Measurements from ENCODE around the gene CUX1.
A peak's percentile ranks its signal among the peaks of the same experiment; 100 is the strongest.
"Not testable (repeated sequence)": the region's sequence is repeated elsewhere in the genome, so short reads cannot be mapped to it uniquely, and the experiment has no call there.

Gene CUX1, protein sequence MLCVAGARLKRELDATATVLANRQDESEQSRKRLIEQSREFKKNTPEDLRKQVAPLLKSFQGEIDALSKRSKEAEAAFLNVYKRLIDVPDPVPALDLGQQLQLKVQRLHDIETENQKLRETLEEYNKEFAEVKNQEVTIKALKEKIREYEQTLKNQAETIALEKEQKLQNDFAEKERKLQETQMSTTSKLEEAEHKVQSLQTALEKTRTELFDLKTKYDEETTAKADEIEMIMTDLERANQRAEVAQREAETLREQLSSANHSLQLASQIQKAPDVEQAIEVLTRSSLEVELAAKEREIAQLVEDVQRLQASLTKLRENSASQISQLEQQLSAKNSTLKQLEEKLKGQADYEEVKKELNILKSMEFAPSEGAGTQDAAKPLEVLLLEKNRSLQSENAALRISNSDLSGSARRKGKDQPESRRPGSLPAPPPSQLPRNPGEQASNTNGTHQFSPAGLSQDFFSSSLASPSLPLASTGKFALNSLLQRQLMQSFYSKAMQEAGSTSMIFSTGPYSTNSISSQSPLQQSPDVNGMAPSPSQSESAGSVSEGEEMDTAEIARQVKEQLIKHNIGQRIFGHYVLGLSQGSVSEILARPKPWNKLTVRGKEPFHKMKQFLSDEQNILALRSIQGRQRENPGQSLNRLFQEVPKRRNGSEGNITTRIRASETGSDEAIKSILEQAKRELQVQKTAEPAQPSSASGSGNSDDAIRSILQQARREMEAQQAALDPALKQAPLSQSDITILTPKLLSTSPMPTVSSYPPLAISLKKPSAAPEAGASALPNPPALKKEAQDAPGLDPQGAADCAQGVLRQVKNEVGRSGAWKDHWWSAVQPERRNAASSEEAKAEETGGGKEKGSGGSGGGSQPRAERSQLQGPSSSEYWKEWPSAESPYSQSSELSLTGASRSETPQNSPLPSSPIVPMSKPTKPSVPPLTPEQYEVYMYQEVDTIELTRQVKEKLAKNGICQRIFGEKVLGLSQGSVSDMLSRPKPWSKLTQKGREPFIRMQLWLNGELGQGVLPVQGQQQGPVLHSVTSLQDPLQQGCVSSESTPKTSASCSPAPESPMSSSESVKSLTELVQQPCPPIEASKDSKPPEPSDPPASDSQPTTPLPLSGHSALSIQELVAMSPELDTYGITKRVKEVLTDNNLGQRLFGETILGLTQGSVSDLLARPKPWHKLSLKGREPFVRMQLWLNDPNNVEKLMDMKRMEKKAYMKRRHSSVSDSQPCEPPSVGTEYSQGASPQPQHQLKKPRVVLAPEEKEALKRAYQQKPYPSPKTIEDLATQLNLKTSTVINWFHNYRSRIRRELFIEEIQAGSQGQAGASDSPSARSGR (N-terminal part only)
- total RNA-seq = 67.4 reads per million, percentile 75 among the genes with 10 or more reads in this experiment

DNA sequence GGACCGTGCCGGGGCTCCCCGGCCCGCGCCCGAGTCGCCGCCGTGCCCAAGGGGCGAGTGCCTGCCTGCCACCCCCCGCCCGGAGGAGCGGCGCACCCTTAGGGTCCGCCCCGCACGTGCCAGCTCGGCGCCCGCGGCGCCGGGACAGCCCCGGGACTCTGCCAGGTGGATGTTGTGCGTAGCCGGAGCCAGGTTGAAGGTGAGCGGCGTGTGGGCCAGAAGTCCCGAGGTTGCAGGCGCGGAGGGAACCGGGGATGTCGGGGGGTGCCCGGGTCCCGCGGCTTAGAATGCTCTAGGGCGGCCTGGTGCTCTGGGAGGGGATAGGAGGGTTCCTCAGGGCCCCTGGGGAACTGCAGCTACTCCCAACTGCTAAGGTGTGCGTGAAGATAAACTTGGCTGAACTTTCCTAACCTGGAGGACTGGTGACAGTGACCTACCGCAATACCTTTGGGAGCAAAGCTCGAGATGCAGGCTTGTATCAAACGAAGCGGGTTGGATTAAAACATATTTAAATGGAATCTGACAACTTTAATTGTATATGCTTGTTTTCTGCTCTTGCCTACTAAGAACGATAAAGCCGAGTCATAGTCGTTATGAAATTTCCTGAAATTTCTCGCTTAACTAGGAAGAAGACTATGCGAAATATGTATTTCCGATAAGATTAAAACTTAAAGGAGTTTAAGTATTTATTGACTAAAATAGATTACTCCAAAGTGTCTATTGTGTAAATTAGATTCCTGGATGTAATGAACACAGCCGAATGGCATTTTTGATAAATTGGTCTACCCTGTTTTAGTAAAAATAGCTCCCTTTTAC is at the start of gene CUX1:
CUX1 (plus strand) TSS at position 156 of the 816 bp plus-strand sequence; CDS start at position 170, 14 bp downstream.
- no peak for DNase-seq

DNA sequence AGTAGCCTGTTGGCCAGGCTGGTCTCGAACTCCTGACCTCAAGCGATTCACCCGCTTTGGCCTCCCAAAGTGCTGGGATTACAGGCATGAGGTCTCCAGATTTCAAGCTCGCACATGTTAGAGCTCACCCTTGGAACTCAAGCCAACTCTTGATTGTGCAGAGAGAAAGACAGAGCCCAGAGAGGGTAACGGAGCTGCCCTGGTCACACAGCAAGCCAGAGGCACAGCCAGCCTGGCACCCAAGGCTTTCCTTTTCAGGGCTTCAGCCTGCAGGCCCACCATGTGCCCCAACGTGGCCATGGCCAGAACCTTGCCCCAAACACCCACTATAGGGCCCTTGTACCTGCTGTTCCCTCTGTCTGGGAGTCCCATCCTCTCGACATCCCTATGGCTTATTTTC is 49.1 kb upstream of the CUX1 start:
- no peak for DNase-seq

DNA sequence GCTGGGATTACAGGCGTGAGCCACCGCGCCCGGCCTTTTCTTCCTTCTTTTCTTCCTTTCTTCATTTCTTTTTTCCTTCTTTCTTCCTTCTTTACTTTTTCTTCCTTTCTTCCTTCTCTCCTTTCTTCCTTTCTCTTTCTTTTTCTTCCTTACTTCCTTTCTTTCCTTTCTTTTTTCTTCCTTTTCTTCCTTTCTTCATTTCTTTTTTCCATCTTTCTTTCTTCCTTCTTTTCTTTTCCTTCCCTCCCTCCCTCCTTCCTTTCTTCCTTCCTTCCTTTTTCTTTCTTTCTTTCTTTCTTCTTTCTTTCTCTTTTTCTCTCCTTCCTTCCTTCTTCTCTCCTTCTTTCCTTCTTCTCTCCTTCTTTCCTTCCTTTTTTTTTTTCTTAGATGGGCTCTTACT is 47.0 kb upstream of the CUX1 start:
- no peak for DNase-seq

DNA sequence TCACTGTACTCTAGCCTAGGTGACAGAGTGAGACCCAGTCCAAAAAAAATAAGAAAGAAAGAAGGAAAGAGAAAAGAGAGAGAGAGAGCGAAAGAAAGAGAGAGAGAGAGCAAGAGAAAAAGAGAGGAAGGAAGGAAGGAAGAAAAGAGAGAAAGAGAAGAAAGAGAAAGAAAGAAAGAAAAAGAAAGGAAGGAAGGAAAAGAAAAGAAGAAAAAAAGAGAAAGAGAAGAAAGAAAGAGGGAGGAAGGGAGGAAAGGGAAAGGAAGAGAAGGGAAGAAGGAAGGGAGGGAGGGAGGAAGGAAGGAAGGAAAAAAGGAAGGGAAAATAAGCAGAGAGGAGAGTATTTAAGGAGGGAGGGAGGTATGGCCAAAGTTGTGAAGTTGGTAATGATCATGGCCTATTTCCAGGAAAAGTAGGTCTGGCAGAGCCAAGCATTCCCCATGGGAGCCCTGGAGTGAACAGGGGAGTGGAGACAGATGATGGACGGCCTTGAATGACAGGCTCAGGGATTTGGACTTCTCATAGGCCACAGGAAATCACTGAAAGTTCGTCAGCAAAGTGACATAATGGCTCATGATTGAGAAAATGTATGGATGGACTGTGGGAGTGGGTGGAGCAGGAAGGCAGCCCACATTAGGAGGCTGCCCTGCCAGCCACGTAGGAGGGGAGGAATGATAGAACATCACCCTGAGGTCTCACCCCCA is 44.8 kb upstream of the CUX1 start:
- no peak for DNase-seq

DNA sequence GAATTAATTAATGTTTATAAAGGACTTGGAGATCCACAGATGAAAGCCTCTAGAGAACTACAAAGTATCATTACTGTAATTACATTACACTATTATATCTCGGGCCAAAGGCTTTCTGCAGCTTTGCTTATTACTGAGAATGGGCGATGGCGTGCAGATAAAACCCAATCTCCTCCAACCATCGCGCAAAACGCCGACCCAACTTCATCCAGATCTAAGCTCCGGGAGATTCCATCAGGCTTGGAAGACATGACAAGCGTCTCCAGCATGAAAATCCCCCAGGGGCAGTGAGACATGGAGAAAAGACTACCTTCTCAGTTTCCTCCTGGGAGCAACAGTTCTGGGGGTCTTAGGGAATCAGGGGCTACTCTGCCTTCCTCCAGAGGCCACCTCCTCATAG is 42.2 kb upstream of the CUX1 start:
- no peak for DNase-seq

DNA sequence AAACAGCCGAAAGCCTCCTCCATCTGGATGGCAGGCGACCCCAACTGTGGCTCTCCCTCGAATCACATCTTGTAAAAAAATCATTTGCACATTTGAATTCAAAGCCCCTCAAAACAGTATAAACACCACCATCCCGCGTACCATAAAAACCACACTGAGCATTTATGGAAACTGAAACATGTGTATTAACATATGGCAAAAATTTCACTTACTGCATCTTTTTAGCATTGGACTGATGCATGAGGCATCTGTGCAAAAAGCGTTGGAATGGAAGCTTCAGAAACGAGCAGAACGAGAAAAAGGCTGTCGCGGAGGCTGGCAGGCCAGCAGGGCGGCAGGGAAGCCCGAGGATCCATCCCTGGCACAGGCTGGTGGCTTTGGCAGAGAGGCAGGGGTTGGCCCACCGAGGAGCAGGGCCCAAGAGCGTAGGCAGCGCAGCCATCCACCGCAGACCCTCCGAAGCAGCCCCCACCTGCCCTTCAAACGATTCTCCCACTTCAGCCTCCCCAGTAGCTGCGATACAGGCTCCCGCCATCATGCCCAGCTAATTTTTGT is 39.3 kb upstream of the CUX1 start:
- no peak for DNase-seq

DNA sequence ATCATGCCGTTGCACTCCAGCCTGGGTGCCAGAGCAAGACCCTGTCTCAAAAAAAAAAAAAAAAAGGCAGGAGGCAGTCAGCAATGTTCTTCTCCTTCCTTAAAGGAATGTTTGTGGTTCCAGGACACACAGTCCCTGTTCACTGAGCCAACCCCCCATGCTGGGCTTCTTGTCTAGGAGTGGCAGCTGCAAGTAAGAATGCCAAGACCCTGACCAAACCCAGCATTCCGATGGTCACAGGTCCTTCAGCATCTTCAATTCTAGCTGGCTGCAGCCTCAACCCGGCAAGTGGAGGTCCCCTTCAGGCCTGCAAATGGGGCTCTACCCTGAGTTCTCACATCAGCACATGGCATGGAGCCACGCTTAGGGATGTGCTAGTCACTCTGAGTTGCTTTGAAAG is 38.2 kb upstream of the CUX1 start:
- DNase-seq = no peak

DNA sequence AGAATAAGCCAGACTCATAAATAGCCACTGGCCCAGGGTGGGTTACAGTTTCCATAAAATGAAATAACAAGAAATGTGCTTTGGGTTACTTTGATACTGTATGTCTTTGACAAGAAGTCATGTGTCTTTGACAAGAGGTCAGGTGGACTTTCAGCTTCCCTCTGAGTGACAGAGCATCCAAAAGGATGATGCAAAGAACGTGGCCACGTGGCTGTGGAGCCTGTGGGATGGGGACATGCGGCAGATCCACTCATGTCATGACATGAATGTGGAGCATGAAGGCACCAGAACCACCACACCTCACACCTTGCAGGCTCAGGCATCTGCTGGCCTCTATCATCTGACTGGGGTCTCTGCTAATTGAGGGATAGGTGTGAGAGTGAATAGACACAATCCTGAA is 37.1 kb upstream of the CUX1 start:
- DNase-seq = no peak

DNA sequence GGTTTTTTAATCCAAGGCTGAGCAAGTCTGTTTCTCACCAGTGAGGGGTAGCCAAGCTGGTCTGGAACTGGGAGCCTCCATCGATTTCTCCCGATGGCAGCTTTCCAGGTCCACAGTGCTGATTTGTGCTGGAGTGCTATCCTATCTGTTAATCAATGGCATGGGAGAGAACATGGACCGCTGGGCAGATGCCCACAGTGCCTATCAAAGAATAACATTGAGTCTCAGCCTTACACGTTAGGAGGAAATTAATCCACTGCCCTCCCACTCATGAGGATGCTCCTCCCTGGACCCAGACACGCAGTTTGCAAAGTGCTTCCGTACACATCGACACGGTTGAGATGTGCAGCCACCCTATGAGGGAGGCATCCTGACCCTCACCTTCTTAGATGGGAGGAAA is 36.0 kb upstream of the CUX1 start:
- no peak for DNase-seq

DNA sequence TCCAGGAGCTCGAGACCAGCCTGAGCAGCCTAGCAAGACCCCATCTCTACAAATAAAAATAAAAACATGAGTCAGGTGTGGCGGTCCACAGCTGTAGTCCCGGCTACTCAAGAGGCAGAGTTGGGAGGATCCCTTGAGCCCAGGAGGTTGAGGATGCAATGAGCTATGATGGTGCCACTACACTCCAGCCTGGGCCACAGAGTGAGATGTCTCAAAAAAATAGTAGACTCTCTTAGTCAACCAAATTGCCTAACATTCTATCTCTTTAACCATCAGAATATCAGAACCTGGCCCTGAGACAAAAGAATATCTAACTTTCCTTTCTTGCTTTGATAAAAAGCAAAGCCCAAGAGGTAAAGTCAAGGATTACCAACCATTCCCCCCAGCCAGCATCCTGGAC is 35.0 kb upstream of the CUX1 start:
- no peak for DNase-seq

DNA sequence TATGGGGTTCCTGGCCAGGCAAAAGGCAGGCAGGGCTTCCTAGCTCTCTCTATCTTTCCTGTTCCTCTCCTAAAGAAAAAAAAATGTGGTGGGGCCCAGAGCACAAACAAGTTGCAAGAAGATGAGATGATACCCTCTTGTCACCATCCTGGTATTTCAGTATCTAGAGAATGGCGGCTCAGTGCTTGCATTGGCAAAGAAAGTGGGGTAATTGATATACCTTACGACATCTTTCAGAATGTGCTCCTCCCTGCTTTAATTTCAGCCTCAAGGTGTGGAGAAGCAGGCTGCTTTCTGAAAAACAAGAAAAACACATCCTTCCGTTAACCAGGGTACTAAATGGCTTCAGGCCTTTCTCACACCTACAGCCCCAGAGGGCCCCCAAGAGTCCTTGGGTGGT is 34.5 kb upstream of the CUX1 start:
- DNase-seq = no peak

DNA sequence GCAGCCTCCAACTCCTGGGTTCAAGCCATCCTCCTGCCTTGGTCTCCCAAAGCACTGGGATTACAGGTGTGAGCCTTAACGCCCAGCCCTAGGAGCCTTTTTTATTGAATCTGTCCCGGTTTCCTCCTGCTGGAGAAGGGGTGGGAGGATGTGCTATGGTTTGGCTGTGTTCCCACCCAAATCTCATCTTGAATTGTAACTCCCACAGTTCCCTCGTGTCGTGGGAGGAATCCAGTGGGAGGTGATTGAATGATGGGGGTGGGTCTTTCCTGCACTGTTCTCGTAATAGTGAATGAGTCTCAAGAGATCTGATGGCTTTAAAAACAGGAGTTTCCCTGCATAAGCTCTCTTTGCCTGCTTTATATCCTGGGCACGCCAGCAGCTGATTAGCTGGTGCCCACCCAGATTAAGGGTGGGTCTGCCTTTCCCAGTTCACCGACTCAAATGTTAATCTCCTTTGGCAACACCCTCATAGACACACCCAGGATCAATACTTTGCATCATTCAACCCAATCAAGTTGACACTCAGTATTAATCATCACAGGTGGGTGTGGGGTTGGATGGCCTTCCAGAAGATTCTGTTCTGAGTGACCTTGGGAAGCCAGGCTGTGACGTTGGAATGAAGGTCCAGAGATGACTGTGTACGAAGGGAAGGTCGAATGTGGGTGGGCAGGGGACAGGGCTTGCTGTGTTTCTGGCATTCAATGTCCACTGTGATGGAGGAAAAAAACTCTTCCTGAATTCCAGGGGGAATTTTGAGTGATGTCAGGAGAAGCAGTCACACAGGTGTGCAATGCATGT is 33.8 kb upstream of the CUX1 start:
- no peak for DNase-seq

DNA sequence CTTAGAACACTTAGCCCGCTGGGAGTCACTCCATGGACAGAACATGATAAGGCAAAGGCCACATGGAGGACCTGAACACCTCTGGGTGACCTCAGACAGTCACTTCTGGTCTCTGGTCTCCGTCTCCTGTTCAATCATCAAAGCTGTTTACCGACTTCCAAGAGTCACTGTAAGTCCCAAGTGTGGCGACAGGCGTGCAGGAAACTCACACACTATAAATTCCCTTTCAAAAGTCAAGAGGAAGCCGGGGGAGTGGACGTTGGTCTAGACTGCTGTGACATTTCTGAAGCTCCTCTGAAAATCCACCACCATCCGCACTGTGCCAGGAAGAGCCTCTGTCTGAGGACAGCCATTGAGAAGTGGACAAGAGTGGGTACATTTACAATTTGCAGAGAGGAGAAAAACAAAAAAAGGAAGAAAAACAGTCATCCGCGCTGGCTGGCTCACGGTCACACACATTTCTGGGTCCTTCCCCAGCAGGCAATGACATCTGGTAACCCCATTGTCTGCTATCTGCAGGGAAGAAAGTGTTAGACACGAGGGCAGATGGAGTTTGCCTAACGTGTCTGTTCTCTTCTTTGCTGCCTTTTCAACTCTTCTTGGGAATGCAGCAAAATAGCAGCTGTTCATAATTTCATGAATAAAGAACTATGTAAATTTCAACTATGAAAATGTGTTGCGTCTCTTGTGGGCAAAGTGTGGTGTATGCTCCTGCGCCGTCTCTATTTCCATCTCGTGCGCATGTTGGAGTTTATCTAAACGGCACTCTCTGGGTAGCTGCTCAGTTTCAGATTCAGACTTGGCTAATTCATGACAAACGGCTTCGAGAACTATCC is 32.9 kb upstream of the CUX1 start:
- DNase-seq = no peak

DNA sequence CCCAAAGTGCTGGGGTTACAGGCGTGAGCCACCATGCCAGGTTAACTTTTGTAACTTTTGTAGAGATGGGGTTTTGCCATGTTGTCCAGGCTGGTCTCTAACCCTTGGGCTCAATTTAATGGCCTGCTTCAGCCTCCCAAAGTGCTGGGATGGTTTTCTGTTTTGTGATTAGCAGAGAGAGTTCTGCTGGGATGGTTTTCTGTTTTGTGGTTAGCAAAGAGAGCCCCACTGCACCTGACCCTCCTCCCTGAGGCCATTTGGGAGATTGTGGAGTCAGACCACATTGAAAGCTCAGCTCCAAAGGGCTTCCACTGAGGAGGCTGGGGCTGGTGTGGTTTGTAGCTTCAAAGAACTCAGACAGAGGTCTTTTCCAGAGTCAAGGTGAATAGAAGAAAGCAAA is 29.6 kb upstream of the CUX1 start:
- no peak for DNase-seq

DNA sequence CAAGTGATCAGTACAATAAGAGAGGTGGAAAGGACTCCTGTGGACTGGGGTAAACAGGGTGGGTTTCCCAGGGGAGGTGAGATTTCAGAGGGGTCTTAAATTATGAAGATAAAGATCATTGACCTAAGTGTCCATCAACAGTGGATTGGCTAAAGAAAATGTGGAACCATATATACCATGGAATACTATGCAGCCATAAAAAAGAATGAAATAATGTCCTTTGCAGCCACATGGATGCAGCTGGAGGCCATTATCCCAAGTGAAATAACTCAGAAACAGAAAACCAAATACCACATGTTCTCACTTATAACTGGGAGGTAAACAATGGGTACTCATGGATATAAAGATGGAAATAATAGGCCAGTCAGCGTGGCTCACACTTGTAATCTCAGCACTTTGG is 28.9 kb upstream of the CUX1 start:
- DNase-seq = no peak

DNA sequence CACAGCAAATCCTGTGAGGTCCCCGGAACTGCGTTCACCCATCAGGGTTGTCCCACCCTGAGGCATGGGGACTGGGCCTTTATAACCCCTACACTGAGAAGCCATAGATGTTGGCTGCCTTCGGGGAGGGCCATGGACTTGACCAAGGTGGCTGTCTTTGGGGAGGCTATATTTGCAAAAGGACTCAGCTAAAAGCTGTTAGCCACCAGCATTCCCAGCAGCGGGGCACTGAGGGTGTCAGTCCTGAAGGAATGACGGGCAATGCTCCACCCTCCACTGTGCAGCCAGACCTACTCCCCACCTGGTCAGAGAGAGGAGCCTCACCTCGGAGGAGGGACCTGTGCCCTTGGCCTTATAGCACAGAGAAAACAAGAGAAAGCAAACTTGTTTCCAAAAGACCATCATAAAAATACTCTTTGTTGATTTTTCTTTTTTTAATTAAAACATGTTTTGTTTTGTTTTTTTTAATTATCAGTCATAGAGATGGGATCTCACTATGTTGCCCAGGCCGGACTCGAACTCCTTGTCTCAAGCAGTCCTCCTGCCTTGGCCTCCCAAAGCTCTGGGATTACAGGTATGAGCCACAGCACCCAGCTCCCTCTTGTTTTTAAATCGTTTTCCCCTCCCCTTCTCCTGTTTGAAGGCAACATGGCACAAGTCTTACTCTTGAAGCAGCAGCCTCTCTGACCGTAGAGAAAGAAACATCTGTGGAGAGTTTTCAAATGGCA is 26.7 kb upstream of the CUX1 start:
- DNase-seq = no peak

DNA sequence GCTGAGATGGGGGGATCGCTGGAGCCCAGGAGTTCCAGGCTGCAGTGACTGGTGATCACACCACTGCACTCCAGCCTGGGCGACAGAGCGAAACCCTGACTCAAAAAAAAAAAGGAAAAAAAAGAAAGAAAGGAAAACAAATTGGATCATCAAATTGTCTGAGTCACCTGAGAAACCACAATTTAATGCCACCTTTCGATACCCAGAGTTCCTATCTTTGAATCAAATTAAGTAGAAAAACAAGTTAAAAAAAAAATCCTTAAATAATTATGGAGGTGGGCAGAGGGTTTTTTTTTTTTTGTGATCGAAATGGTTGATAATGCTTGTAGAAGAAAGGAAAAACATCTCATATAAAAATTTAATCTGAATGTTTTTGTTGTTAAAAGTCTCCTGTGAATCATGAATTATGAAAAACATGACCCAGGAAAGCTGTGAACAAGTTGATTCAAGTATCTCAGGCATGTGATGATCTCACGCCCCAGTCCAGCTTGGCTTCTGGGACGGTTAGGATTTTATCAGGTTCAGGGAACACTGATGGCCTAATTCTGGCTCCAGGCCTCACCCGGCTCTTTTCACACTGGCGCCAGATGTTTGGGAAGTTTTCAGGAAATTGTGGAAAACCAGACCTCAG is 25.3 kb upstream of the CUX1 start:
- no peak for DNase-seq

DNA sequence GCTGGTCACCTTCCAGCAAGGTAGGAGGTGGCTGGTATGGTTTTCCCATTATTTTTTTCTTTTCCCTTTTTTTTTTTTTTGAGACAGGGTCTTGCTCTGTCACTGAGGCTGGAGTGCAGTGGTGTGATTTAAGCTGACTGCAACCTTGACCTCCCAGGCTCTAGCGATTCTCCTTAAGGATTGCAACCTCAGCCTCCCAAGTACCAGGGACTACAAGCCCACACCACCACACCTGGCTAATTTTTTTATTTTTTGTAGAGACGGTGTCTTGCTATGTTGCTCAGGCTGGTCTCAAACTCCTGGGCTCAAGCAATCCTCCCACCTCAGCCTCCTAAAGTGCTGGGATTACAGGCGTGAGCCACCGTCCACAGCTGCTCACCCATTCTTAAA is 24.7 kb upstream of the CUX1 start:
- DNase-seq = not testable (repeated sequence)

All from effector CD4-positive, alpha-beta T cell (primary cell).